ENCODE data around the gene ANTXRL.
"Not testable (repeated sequence)": the region's sequence is repeated elsewhere in the genome, so short reads cannot be mapped to it uniquely, and the experiment has no call there.

The ANTXRL gene

DNA sequence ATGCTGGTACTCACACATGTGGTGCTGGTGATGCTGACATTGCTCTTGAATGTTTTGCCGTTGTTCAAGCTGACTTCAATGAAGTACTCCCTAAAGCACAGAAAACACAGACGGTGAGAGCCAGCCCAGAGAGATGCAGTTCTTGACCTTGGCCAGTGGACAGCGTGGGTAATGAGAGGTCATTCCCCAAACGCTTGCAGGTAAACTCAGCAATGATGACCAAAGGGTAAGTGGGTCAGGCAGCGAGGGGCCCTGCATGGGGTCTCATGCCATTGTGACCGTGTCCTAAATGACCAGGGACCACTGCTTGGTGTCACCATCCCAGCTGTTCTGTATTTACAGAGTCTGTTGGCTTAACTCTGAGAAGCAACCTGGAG is 32.8 kb upstream of the ANTXRL start:
- no peak for DNase-seq

DNA sequence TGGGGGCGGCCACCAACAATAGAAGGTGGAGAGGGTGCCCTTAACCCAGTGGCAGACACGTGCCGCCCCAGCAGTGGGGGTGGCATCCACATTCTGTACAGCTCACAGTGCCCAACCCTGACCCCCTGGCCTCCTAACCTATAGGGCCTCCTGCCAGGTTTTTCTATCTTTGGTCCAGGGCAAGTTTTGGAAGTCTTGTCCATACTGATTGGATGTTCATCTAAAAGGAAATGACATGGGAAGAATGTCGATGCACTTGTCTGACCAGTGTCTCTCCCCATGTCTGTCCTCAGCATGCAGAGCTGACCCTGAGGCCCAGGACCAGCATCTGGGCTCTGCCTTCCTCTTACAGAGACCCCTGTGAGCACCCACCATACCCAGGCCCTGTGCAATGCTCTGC is 32.3 kb upstream of the ANTXRL start:
- DNase-seq = no peak

- DNase-seq = not testable (repeated sequence)
These were observed 31.6 kb upstream of the ANTXRL start for GRCh38 chr10:46255210-46255609.

DNA sequence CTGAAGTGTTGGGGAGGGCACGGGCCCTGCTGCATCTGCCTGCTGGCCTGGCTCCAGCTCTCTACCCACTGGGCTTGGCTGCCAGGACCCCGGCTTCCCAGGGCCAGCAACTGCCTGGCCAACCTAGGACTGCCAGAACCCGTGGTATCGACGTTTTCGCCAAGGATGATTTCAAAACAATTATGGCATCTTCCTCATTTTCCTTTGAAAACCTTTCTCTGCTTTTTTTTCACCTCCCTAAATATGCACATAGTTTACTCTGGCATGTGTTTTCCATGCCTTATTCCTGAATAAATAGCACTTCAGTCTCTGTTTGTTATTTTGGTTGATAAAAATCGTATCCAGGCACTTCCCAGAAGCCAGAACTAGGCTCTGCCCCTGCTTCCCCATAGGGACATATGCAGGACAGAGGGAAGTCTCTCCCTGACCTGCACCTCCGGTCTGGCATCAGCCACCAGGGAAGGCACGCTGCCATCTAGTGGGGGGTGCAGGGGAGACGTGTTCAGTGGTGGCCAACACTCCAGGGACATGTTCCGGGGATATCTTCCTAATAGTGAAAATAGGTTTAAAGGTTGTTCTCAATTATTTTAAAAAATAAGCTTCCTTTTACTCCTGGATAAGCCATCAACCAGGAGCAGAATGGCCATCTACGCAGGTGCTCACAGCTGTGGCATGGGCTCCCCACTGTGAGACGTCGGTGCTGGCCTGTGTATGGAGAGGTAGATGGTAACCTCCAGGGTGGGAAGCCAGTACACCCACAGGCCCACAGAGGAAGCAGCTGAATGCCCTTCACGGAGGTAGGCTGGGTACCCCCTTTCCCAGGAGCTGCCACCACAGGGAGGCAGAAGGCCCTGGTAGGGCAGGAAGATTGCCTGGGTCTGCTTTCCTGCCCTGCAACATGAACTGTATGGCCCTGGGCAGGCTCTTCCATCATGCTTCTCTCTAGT is 30.7 kb upstream of the ANTXRL start:
- DNase-seq = peak in 27 of 56 donors; percentile 5 to 78 (median 23)

- DNase-seq = no peak
These were observed 29.7 kb upstream of the ANTXRL start for GRCh38 chr10:46257099-46257498.

DNA sequence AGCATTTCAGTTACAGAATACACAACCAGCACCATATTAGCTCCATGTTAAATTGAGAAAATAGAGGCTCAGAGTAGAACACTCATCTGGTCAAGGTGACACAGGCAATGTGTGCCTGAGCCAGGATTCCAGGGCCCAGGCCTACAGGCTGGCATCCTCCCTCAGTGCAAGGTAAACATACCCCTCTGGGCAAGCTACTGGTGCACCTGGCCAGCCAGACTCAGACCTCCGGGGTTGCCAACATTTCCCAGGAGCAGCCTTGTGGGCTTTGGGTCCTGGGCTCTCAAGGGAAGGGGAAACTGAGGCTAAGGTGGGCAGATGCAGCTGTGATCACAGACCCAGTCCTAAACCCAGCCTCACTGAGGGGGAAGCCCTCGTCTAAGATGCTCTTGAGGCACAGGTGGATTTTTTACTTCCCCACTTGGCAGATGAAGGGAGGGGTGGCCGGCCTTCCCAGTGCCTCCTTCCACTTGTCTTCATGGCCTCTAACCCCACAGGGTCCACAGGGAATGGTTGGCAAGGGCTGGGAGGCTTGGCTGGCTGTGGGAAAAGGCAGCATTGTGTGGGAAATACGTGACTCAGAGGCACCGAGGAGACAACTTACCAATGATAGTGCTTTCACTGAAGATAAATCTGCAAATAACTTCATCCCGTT is 23.8 kb upstream of the ANTXRL start:
- DNase-seq = not testable (repeated sequence)

DNA sequence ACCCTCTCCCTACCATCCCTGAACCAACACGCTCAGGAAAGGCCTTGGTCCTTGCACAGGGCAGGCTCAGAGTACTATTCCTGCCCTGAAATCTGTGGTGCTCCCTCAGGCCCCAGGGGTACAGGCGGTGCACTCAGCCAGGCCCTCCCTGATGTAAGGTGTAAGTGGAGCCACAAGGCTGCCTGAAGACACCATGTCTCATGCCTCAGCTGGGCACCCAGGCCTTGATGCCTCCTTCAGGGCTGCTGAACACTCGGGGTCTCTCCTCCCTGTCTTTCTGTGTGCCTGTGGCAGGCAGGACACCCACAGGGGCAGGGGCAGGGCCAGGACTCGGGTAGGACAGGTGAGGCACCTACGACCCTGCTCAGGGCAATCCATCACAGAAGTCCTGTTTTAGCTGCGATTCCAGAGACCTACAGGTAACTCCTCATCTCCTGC is 22.9 kb upstream of the ANTXRL start:
- DNase-seq = no peak

- DNase-seq = no peak
These were observed 22.5 kb upstream of the ANTXRL start for GRCh38 chr10:46264336-46264735.

DNA sequence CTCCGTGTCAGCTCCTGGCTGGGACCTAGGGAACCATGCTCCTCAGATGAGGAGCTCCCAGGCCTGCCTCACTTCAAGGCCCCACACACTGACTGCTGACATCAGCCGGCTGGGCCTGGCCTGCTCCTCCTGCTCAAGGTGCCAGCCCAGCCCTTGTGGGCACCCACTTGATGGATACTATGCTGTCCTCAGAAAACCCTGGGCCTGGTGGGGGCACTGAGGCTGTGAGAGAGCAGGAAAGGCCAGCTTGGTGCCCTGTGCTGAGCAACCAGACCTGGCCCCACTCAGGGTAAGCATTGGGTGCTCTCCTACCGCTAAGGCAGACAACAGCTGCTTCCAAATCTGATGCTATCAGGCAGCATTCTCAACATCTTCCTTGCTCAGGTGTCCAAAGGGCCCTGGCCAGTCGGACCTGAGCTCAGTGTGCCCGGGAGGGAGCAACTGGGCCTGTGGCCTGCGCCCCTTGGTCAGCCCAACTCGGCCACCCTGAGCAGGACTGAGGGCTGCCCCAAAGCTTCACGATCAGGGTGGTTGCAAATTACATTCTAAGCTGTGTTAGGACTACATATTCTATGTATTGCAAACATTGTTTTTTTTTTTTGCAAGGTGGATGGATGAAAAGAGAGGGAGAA is 21.9 kb upstream of the ANTXRL start:
- DNase-seq = no peak

GRCh38 chr10:46265566-46266305 is 21.1 kb upstream of the ANTXRL start:
- DNase-seq = not testable (repeated sequence)

- DNase-seq = no peak
These were observed 20.4 kb upstream of the ANTXRL start for GRCh38 chr10:46266306-46266985.

DNA sequence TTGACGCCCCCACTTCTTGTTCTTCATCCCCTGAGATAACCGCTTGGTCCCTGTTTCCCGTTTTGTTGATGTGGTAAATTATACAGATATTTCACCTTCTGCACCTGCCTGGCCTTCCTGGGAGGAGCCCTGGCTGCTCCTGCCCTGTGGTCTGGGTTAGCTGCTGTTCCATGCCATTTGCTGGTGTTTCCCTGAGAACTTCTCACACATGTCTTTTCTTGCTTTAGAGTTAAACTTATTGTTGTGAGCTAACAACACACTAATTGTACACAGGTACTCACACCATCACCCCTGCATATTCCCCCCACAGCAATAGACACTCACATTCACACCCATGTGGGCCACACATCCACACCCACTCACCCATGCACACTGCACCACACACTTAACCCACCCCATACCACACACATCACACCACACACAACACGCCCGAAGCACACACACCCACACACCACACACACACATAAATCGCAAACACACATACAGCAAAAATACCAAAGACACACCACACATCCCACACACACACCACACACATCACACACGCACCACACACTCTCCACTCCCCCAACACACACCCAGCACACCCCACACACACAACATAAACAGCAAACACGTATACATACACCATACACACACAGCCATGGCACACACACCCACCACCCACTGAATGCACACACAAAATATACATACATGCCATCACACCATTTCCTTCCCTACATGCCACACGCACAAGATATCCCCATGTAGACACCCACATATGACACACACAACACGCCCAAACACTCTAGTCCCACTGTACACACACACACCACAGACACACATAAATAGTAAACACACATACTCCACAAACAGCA is 19.4 kb upstream of the ANTXRL start:
- DNase-seq = no peak

DNA sequence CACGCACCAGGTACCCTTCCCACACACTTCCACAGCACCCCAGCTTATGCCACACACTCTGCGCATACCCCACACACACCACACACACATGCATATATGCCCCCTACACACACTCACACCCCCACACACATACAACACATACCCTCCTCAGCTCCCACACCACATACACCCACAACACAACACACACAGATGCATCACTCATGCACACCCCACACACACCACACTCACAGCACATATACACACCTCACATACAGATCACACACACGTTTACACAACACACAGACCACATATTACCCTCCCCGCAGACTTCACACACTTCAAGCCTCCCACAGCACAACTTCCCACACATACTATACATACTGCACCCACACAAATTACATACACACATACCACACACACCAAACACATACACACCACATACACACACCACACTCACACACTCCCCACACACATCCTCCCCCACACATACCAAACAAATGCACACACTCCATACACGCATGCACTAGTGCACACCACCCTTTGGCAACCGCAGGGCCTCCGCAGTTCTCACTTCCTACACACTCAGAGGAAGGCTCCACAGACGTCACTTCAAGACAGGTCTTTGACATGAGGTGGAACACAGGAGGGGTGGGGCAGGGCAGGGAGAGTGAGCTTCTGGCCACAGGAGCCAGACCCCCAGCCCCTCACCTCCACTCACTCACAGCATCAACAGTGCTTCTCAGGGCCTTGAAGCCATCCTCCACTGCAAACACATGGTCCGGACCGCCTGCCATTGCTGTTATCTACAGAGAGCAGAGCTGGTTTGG is 18.5 kb upstream of the ANTXRL start:
- no peak for DNase-seq

DNA sequence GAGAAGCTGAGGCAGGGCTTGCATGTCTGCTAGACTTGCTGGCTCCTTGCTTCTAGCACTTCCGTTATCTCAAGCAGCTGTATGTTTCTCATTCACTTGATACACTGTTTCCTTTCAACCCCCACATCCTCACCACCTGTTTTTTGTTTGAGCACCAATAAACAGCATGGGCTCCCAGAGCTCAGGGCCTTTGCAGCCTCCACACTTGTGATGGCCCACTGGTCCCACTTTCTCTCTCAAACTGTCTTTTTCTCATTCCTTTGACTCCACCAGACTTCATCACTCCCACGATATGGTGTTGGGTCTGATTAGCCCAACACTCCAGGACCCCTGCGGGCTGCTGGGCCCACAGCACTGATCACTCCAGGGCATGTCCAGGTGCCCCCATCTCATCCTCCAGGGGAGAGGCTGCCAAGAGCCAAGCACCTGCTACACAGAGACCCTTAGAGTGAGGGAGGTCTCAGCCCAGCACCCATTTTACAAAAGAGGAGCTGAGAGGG is 17.2 kb upstream of the ANTXRL start:
- DNase-seq = not testable (repeated sequence)

- DNase-seq = no peak
These were observed 16.5 kb upstream of the ANTXRL start for GRCh38 chr10:46270086-46270811.

DNA sequence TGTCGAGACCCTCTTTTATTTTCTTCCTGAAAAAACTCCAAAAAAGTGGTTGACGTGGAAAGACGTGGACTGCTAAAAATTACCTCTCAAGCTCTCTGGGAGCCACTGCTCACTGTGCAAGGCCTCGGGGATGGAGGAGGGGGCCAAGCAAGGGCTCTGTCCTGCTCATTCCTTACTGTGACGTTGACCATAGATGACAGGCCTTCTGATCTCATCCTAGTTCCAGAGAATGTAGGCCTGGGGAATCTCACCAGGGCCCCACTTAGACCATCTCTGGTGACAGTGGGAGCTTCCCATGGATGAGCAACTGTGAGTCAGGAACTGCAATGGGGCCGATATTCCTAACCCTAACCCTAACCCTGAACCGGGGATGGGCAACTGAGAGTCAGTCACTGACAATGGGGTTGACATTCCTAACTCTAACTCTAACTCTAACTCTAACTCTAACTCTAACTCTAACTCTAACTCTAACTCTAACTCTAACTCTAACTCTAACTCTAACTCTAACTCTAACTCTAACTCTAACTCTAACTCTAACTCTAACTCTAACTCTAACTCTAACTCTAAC is 15.8 kb upstream of the ANTXRL start:
- not testable (repeated sequence) for DNase-seq

- not testable (repeated sequence) for DNase-seq
These were observed 14.8 kb upstream of the ANTXRL start for GRCh38 chr10:46271795-46272499.

All from nucleus accumbens (tissue), 56 donors.